NCI-H2196 (cell line): ENCODE data around the gene RNF126.
"Not testable (repeated sequence)": the region's sequence is repeated elsewhere in the genome, so short reads cannot be mapped to it uniquely, and the experiment has no call there.

Source experiments
- DNase-seq: peaks from one replicate; lab custom pipeline; 2025; ENCODE audit not compliant: unreplicated experiment; lab: John Stamatoyannopoulos, UW

Gene RNF126

DNA sequence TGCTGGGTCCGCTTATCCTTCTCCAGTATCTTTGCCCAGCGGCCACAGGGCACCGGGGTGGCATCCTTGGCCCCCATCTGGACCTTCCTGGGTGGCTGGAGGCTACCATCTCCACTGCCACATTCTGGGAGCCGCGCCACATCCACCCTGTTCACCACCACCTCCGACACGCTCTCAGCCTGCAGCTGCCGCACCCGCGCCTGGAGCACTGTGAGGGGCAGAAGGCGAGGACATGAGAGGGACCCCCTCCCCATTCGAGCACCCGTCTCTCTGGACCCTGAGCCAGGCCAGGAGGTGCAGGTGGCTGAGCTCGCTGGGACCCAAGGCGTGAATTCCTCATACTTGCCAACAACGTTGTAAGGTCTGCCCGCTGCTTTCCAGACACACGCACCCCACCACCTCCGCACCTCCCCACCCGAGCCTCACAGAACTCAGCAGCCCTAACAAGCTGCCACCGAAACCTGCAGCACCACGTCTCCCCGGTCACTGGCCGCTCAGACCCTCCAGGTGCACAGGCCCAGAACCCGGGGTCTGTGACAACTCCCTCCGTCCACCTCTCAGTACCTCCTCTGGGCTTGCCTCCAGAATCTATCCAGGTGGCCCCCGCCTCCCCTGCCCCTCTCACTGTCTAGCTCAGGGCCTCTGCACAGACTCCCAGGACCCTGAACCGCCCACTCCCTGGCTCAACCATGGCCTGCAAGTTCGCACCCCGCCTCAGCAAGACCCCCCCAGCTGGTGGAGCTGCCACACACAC, 32.9 kb downstream of the RNF126 start:
- DNase-seq = no peak

DNA sequence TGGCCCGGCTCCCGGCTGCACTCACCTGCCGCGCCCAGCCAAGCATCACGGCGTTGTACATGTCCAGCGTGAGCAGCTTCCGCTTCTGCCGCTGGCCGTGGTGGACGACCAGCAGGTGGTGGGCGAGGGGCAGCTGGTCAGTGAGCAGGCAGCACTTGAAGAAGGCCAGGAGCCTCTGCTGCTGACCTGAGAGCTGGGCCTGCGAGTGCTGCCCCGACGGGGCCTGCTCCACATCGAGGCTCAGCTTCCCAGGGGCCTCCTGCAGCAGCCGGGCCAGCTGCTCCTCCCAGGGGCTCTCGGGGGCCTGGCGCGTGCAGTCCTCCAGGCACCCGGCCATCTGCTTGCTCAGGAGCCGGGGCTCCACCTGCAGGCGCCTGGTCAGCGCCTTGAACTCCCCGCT, 33.5 kb downstream of the RNF126 start:
- DNase-seq = peak; percentile 62

DNA sequence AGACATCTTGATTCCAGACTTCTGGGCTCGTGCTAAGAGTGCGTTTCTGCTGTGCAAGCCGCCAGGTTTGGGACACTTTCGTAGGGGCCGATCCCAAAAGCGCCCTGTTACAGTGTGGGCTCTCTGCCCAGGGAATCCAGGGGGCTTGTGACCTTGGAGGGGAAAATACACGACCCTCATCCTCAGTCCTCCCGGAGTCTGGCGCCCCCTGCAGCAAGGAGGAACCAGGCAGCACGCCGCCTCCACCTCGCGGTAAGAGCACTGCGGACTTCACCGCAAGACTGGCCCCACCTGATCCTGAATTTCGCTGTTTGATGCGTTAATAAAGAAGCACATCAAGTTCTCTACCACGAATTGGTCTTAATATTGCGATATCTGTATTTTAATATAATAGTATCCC, 34.8 kb downstream of the RNF126 start:
- DNase-seq = no peak

DNA sequence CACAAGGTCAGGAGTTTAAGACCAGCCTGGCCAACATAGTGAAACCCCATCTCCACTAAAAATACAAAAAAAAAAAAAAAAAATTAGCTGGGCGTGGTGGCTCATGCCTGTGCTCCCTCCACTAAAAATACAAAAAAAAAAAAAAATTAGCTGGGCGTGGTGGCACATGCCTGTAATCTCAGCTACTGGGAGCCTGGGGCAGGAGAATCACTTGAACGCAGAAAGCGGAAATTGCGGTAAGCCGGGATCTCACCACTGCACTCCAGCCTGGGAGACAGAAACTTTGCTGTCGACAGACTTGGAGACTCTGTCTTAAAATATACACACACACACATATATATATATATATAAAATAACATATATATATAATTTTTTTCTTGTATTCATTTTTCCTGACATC, 36.4 kb downstream of the RNF126 start:
- DNase-seq = not testable (repeated sequence)

DNA sequence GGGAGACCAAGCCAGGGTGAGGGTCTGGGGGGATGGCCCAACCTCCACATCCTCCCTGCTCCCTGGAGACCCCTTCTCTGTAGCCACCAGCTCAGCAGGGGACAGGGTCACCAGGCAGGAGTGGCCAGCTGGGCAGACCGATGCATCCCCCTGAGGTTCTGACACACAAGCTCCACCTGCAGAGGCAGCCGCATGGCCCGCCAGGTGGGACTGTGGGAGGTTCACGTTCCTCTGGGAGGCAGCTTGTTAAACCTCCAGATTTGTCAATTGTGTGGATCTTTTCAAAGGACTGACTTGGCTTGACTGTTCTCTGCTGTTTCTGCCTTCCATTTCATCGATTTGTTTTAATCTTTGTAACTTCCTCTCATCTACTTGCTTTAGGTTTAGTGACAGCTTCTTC, 37.8 kb downstream of the RNF126 start:
- no peak for DNase-seq

DNA sequence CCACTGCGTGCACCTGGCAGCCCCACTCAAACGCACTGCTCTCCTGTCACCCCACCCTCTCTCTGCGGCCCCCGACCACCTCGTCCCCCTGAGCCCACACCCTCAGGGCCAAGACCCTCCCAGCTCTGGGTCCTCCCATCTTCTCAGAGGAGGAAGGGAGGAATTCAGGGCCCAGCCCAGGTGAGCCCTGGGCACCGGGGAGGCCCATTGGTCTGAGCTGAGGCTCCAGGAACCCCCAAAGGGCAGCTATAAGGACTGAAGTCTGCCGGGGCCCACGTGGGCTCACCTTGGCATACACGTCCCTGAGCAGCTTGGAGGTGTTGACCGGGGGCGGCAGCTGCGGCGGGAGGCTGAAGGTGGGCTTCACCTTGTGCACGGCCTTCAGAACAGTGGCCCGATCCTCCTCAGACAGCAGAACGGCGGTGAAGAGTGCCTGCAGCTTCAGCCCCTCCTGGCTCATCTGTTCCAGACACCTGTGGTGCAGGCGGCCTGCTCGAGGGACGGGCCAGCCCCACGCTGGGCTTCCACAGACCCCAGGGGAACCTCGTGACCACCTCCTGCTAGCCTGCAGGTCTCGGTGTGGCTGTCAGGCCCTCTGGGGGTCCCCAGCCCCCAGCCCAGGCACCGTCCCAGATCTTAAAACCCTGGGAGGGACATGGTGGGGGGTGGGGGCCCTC, 38.4 kb downstream of the RNF126 start:
- no peak for DNase-seq

DNA sequence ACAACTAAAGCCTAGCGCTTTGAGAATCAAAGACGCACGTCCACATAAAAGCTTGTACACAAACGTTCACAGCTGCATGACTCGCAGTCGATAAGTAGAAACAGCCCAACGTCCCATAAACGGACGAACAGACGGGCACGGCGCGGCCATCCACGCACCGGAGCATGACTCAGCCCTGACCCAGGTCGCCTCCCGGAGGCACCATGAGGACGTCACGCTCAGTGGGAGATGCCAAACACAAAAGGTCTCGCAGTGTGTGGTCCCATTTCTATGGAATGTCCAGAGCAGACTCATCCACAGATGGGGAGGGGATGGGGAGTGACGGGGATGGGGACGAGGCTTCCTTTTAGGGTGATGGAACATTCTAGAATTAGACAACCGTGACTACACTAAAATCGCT, 39.0 kb downstream of the RNF126 start:
- no peak for DNase-seq

DNA sequence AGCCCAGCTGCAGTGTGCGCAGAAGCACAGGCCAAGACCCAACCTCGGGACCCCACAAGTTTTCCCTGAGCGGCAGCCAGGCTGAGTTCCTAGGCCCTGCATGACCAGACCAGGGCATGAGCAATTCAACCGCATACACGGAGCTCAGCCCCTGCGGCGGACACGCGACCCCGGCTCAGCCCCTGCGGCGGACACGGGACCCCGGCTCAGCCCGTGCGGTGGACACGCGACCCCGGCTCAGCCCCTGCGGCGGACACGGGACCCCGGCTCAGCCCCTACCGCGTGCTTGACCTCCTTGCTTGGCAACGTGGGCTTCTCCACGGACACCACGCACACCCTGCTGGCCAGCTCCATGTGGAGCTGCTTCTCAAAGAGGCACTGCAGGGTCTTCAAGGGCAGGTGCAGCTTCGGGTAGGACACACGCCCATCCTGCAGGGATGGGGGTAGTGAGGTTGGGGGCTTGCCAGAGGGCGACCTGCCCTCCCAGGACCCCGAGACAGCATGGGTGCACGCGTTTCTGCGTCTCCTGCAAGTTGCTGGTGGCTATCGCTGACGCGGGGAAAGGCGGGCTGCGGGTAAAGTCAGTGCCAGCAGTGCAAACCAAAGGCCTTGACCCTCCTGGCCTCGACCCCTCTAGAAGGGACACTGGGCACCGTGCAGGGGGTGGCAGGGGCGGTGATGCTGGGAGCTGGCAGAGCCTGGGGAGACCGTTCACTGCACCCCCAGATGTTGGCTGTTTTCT, 39.7 kb downstream of the RNF126 start:
- no peak for DNase-seq

DNA sequence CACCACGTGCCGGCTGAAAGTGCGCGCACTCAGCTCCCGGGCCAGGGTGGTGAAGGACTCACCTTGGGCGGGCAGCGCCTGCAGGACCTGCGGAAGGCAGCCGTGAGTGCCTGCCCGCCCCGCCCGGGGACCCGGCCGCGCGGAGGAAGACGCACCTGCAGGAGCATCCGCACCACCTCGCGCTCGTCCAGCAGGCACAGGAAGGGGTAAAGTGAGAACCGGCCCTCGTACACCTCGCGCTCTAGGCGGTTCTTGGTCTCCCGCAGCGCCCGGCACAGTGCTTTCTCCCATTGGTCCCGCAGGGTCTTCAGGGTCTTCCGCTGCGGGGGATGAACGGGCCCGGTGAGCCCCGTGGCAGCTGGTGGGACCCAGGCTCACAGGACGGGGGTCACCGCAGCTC, 40.3 kb downstream of the RNF126 start:
- no peak for DNase-seq

DNA sequence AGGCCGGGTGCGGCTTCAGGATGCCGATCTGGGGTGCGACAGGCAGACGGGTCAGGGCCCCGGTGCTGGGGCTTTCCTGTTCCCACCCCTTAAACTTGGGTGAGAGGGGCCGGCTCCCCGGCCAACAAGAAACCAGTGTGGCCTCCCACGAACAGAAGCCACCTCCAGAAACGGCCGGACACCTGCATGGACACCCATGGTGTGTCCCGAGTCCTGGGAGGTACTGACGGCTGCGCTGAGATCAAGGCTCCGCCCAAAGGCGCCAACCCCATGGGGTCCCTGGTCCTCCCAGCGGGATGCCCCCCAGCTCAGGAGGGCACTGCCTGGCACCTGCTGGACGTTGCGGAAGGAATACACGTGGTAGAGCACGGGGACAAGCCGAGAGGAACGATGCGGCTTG, 41.2 kb downstream of the RNF126 start:
- DNase-seq = no peak

DNA sequence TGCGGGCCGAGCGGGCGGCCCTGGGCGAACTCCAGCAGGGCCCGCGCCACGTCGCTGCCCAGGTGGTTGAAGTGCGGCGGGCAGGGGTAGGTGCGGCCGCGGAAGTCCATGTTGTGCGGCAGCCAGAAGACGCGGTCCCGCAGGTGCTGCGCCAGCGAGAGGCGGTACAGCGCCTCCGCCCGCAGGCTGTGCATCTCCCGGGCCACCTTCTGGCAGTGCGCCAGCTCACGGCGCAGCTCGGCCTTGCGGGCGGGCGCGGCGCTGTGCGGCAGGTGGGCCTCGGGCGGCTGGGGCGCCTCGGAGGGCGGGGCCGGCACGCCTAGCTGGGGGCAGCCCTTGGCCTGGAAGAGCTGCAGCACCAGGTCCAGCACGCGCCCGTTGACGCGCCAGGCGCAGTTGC, 41.8 kb downstream of the RNF126 start:
- DNase-seq = not testable (repeated sequence)

DNA sequence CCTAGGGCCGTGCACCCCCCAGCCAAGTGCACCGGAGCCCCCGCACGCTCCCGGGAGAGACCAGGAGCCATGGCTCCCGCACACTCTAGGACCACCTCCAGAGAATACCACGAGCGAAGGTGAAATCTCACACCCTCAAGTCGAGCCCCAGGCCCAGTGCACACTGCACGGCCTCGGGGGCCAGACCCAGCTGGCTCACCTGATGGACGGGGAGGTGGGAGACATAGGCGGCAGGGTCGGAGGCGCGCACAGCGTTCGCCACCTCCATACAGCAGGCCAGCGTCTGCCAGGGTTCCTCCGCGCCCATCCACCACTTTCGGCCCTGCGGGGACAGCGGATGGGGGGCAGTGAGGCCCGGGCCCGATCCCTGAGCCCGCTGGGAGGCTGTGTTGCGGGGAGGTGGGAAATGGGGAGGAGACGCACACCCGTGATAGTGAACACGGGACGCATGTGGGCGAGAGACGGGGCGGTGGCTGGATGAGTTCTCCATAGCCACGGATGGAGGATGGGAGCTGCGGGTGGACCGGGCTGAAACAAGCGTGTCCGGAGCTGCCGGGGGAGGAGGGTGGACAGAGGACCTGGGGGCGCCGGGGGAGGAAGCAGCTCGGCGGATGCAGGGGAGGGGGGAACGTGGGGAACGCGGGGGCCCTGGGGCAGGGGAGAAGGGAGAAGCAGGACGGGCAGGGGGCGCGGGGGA, 42.7 kb downstream of the RNF126 start:
- DNase-seq = no peak

DNA sequence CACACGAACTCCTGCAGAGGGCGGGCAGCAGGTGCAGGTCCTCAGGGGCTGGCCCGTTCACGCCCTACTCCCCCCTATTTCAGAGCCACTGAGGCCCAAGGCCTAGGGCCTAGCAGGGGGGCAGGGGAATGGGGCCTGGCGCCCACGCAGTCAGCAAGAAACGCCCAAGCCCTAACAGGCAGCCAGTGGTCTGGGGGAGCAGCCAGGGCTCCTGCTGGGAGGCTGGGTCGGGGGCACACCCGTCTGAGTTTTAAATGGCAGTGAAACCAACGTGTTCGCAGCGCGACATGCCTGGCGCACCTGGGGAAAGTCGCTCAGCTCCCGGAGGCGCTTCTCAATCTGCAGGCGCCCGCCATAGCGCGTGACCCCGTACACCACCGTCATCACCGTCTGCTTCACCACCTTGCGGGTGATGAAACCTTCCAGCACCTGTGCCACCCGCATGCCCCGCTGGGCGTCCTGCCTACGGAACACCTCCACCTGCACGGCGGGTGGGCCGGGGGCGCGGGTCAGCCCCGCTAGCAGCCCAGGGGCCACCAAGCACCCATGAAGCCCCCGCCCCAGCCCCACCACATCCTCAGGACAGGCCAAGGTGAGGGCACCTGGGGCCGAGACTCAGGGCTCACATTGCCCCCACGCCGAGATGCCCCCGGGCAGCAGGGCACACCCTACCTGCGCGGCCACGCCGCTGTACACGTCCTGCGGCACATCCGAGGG, 43.6 kb downstream of the RNF126 start:
- no peak for DNase-seq

DNA sequence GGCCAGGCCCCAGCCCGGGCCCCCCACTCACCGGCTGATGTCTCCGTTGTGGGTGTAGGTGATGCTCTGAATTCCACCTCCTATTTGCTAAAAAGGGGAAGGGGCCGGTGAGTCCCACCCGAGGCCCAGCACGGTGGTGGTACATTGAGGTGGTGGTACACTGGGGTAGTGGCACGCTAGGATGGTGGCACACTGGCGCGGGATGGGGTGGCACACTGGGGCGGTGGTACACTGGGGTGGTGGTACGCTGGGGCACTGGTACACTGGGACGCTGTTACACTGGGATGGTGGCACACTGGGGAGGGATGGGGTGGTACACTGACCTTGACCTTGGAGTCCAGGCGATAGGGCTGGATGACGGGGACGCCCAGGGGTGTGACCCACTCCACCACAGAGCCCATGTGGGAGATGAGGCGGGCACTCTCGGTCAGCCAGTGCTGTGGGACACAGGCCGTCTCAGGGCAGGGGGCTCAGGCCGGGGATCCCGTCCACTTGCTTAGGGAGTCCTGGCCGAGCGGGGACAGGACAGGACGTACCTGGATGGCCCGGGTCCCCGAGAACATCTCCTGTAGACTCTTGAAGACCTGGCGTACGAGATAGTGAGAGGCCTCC, 44.2 kb downstream of the RNF126 start:
- DNase-seq = no peak

DNA sequence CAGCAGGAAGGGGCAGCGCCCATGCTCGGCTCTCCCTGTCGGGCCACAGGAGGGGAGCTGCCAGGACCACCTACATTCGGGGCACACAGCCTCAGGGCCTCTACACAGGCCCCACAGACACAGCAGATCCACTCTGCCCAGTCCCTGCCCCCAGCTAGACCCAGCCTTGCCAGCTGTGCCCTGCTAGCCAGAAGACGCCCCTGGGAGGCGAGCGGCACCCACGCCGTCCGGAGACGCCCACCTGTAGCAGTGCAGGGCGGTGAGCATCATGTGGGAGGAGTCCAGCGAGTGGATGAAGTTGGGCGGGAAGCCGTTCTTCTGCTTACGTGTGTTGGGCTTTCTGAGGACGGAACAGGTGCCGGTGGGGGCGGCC, 44.8 kb downstream of the RNF126 start:
- no peak for DNase-seq

DNA sequence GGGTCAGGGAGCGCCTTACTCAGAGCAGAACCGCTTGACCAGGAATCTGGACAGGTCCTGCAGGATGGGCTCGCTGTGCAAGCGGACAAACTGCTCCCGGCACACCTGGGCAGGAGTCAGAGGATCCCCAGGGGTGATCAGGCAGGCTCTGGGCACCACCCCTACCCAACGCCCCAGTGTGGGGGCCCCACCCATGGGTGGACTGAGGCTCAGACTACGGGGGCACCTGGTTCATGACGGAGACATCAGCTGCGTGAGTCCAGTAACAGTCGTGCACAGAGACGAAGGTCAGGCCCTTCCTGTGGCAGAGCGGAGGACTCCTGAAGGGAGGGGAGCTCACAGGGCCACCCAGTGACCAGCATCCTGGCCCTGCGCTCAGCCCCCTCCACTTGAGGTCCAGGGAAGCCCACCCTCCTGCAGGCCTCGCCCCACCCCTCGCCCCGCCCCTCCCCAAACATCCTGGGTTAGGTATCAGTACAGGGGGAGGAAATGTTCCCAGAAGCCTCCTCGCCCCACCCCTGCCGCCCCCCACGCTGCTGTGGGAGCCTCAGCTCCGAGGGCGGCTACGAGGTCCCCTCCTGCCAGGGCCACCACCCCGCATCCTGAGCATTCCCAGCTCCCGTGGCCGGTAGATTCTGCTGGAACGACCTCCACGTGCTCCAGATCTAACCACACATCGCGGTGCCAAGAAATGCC, 45.3 kb downstream of the RNF126 start:
- DNase-seq = no peak

DNA sequence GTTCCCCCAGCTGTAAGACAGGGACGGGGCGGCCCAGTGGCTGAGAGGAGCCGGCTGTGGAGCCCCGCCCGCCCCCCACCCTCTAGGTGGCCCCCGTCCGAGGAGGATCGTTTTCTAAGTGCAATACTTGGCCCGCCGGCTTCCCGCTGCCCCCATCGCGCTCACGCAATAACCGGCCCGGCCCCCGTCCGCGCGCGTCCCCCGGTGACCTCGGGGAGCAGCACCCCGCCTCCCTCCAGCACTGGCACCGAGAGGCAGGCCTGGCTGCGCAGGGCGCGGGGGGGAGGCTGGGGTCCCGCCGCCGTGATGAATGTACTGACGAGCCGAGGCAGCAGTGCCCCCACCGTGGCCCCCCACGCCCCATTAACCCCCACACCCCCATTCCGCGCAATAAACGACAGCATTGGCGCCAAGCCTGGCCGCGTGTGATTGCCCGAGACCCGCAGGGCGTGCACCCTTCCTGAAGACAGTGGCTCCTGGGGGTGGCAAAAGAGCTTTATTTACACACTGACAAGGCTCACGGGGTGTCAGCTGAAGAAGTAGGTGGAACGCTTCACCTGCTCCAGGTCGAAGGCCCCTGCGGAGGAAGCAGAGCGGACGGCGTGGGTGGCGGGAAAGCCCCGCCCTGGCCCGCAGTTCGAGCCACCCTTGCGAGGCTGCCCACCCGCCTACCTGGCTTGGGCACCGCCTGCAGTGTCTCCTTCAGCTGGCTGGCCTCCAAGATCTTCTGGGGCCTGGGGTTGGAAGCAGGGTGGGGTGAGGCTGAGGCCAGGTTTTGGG, 46.1 kb downstream of the RNF126 start:
- DNase-seq = no peak

DNA sequence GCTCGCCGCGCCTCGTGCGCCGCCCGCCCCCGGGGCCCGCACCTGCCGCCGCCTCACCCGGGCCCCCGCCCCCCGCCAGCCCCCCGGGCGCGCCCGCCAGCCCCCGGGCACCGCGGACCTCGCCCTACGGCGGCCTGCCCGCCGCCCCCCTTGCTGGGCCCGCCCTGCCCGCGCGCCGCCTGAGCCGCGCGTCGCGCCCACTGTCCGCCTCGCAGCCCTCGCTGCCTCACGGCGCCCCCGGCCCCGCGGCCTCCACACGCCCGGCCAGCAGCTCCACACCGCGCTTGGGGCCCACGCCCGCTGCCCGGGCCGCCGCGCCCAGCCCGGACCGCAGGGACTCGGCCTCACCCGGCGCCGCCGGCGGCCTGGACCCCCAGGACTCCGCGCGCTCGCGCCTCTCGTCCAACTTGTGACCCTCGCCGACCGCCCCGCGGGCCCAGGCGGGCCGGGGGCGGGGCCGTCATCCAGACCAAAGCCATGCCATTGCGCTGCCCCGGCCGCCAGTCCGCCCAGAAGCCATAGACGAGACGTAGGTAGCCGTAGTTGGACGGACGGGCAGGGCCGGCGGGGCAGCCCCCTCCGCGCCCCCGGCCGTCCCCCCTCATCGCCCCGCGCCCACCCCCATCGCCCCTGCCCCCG, 46.8 kb downstream of the RNF126 start:
- DNase-seq = no peak

DNA sequence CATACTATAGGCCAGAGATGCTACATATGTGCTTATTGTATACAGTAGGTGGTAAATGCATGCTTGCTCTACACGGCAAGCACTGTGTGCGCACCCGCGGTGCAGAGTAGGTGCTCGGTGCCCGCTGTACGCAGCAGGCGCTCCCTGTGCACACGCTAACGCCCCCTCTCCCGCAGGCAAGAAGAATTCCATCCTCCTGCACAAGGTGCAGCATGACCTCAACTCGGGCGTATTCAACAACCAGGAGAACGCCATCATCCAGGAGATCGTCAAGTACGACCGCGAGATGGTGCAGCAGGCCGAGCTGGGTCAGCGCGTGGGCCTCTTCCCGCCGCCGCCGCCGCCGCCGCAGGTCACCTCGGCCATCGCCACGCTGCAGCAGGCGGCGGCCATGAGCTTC, 47.4 kb downstream of the RNF126 start:
- DNase-seq = no peak
